Epithelial cell of prostate (primary cell): ENCODE measurements around the gene CD83.

Source experiments
- DNase-seq: peaks from one replicate; pipeline ENCODE4 v3.0.0-alpha.2; 2011; ENCODE audit warnings: low read depth, low spot score
- H3K27ac ChIP-seq: fragments of 450-650 bp; 2 replicates; pipeline ENCODE4 v1.5.1; 2017; ENCODE audit warnings: mild to moderate bottlenecking

Gene CD83

DNA sequence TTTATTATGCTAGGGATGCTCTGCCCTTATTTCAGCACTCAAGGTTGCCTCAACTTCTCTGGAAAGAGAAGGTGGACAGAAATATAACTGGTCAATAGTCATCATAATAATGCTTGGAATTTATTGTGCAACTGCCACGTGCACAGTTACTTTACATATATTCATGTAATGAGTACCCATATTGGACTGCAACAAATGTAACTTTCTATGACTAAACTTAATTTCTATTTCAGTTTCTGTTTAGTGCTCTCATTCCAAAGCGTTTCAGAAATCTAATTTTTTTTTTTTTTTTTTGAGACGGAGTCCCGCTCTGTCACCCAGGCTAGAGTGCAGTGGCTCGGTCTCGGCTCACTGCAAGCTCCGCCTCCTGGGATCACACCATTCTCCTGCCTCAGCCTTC, 28.3 kb upstream of the CD83 start:
- DNase-seq, result no peak

DNA sequence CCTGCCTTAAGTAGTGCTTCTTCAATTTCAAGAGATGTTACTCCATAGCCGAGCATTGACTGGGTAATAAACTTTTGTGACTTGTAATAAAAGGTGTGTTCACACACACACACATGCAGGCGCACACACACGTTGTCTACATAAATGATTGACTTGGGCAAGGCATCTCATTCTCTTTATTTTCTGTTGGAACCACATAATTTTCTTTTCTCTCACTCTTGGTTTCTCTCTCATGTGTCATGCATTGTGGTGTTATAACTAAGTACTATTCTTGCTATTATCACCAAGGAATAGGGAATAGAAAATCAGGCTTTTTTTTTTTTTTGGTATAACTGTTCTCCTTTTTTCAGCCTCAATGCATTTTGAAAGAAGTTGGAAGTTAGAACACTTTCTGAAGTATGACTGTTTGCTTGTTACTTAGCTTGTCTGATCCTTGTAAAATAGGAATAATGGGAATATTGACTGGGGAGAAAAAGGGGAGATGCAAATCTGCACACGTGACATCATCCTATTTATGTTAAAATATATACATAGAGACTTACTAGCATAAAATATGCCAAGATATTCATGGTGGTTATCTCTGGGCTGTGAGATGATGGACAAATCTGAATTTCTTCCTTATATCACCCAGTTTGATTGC, 26.1 kb upstream of the CD83 start:
- no peak for DNase-seq
- no peak overlapping the region for H3K27ac ChIP-seq

More for the DNA sequence above, 28.3 kb upstream of the CD83 start:
- H3K27ac ChIP-seq, result no peak overlapping the region

DNA sequence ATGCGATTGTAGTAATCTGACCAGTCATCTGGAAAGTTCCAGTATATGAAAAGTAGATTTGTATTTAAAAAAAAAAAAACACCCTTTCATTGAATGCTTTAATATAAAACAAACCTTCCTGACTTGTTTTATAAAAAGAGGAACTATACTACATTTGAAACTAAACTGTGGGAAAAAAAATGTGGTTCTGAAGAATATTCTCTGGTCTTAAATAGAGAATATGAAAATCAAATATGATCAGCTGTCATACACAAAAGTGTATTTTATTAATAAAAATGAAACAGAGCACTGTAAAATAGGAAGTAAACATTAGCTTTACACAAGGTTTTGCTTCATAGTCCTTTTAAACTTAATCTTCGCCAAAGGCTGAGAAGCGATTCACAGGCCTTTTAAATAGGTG, 25.3 kb upstream of the CD83 start:
- no peak for DNase-seq
- no peak overlapping the region for H3K27ac ChIP-seq

DNA sequence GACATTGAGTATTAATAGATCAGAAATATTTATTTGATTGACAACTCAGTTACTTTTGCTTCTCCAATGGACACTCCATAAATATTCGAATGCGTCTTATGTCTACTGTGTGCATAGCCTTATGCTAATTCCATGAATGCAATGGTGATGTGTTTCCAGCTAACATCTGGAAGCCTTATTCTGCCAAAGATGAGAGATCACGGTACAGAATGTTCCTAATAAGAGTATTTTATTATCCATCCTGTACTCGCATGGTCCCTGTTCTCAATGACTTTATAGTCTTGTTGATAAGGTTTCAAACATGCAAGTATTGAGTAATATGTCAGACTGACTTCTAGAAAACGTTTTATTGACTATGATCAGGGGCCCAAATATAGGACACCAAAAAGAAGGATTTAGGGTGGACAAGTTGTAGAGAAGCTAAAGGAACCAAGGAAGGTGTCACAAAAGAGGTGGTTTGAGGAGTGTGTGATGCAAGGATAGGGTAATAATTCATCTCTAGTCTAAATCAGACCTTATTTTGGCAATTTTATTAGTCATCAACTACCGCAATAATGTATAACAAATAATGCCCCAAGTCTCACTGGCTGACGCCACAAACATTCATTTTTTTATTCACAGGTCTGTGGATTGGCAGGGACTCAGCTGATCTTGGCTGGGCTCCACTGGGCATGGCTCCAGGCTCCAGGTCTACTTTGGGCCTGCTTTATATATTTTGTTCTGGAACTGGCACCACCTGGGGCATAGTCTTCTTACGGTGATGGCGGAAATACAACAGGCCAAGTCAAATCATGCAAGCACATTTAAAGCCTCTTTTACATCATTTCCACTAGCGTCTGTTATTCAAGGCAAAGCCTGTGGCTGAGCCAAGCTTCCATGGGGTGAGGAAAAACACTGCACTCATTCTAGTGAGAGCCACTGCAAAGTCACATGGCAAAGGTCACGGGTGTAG, 24.5 kb upstream of the CD83 start:
- no peak for DNase-seq
- no peak overlapping the region for H3K27ac ChIP-seq

DNA sequence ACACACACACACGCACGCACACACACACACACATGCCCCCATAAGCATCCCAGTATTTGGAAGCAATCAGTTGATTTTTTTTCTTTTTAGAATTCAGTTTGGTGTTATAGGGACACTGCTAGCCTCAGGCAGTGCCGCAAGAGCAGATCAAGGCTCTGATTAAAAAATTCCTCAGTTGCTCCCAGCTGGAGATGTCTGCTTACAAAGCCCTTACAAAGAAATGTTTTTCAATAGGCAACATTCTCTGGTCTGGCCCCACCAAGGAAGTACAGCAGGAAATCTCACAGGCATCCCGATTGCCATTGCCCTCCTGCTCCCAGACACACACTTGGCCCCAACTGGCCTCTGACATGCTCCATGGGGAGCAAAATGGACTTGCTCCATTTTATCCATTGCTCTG, 22.9 kb upstream of the CD83 start:
- H3K27ac ChIP-seq, result no peak overlapping the region
- no peak for DNase-seq

DNA sequence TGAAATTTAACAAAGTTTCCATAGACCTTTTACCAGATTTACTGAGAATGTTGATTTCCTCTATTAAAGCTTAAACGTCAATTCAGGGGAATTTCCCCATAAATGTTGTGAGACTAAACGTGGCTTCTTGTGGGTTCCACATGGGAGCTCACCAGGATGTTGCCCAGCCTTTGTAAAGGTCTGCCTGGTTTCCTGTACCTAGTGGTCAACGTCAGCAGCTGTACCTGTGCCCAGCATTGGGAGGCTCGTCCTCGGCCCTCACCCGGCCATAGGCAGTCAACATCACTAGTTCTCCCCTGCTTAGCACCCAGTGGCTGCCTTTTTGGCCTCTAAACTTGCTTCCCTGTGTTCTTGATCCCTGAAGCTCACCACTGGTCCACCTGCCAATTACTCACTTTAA, 22.1 kb upstream of the CD83 start:
- no peak for DNase-seq
- H3K27ac ChIP-seq, result no peak overlapping the region

DNA sequence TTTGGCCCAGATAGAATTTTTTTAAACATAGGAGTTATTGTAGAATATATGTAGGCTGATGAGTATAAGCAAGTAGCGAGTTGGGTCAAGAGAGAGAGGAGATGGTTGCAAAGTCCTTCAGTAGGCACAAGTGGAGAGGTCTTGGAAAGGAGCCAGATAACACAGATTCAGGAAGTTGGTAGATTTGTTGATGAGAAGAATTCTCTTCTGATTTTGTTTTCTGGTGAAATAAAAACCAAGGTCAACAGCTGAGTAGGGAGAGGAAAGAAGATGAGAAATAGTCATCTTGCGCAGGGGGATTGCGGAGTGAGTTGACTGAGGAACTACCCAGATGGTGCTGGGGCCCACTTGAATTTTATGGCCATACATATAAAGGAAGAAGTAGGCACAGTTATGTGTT, 17.4 kb upstream of the CD83 start:
- no peak for DNase-seq

DNA sequence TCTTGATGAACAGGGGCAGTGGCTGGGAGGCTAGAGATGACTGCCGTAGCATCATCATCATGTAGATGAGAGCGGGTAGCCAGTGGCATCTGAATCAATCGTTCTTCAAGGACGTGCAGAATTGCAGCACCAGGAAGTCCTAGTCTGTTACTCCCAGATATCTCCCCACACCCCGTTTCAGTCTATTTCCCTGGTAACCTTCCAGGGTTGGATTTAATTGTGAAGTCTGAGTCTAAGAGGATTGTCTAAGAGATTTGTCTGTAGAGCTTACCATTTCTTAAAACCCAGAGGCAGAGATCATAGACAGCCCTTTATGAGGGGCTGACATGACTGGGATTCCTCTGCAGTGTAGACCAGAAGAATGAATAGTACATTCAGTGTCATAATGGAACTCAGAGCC, 16.6 kb upstream of the CD83 start:
- no peak overlapping the region for H3K27ac ChIP-seq

More for the DNA sequence above, 17.4 kb upstream of the CD83 start:
- no peak overlapping the region for H3K27ac ChIP-seq

DNA sequence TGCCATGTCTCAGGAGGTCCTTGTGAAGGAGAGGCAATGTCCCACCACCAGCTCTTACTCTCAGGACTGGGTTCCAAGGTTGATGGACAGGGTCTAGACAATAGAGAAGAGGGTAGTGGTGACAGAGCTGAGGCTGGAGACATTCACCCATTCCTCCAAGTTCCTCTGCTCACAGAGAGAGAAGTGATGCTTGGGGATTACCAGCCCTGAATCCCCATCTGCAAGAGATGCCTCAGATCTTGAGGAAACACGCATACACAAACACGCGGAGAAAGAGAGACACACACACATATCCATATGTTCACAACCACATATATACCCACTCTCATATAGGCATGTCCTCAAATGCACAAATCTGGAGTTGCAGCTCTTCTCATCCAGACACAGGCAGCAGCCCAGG, 15.2 kb upstream of the CD83 start:
- H3K27ac ChIP-seq, result no peak overlapping the region
- no peak for DNase-seq

More for the DNA sequence above, 16.6 kb upstream of the CD83 start:
- no peak for DNase-seq

DNA sequence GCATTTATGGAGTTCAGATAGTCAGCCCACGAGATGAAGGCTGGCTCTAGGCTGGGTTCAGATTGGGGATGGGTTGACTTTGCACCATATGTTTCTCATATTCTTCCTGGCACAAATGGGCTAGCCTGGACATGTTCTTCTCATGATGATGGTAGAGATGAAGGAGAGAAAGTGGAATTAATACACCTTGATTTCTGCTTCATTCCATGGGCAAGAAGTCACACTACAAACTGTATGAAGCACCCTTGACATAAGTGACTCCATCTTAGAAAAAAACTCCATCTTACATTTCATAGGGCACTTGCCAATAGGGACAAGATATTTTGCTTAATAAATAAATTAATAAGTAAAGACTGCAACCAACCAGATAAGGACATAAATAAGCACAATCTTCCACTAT, 12.0 kb upstream of the CD83 start:
- DNase-seq, result no peak
- H3K27ac ChIP-seq, result no peak overlapping the region

DNA sequence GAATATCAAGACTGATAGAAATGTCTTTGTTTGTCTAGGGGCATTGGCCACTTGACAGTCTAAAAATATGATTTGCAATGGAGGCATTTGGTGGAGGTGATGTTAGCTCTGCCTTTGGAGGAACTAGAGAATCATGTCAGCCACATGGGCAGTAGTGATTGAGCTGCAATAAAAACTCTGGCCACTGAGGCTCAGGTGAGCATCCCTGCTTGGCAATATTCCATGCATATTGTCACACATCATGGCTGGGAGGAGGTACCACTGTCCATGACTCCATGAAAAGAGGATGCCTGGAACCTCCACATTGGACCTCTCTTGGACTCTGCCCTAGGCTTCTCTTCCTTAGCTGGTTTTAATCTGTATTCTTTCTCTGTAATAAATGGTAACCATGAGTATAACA, 10.6 kb upstream of the CD83 start:
- DNase-seq, result no peak
- no peak overlapping the region for H3K27ac ChIP-seq

DNA sequence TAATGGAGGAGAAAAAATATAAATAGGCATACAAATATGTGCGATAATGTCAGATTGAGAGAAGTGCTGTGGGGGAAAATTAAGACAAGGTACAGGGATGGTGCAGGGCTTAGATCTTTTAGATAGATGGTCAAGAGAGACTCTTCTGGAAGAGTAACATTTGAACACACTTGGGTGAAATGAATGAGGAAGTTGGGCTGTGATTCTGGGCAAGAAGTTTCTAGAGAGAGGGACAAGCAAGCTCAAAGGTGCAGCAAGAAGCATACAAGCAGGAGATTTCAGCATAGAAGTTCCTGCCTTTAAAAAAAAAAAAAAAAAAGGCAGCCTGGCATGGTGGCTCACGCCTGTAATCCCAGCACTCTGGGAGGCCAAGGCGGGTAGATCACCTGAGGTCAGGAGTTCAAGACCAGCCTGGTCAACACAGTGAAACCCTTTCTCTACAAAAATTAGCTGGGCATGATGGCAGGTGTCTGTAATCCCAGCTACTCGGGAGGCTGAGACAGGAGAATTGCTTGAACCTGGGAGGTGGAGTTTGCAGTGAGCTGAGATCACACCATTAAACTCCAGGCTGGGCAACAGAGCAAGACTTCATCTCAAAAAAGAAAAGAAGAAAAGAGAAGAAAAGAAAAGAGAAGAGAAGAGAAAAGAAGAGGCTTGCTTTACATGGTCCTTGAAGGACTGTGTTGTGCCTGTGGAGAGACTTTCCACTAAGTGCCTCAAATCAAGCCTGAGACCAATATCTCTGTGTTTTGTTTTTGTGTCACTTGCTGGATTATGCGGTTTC, 9.7 kb upstream of the CD83 start:
- no peak for DNase-seq
- no peak overlapping the region for H3K27ac ChIP-seq

DNA sequence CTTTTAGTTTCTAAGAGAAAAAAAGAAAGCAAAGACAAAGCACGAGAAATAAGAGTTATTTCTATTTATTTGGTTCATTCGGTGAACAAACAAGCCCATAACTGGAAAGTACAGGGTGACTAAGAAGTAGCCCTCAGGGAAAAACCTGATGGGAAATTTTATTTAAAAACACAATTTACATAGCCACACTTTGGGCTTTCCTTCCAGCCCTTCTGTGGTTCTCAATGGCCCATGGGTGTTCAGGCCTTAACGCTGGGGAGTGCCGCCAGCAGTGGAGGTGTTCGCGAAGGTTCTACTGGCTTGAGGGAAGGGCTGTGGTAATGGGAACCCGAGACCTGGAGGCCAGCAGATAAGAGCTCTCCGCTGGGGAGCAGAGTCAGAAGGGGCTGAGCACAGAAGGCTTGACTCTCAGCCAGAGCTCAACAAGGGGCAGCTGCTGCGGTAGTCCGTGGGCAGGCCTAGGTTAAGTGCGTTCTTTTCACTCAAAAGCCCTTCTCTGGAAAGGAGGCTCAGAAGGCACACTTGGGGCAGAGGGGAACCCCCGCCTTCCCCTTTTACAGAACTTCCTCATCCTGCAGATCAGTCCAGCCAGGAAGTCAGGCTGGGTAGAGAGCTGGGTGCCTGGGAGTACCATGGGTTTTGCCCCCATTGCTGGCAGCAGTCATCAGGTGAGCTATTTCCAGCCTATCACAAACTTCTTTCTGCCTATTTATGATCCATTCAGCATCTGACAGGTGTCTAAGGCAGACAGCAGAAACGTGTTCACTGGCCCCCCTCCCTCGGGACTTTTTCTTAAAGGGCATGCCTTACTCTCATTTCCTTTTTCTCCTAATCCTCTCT, 8.8 kb upstream of the CD83 start:
- no peak for DNase-seq

DNA sequence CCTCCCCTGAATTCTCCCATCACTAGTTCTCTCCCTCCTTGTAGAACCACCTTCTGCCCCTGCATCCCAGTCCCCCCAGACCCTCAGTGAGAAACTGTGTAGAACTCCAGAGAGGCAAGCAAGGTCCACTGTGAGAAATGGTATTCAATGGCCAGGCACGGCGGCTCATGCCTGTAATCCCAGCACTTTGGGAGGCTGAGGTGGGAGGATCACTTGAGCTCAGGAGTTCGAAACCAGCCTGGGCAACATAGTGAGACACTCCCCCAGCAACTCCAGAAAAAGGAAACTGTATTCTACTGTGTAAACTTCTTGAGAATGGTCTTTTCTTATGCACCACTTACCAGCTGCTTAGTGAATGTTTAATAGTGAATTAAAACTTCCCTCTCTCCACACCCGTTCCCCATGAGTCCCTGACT, 8.2 kb upstream of the CD83 start:
- H3K27ac ChIP-seq, result no peak overlapping the region
- DNase-seq, result no peak

More for the DNA sequence above, 8.8 kb upstream of the CD83 start:
- no peak overlapping the region for H3K27ac ChIP-seq

DNA sequence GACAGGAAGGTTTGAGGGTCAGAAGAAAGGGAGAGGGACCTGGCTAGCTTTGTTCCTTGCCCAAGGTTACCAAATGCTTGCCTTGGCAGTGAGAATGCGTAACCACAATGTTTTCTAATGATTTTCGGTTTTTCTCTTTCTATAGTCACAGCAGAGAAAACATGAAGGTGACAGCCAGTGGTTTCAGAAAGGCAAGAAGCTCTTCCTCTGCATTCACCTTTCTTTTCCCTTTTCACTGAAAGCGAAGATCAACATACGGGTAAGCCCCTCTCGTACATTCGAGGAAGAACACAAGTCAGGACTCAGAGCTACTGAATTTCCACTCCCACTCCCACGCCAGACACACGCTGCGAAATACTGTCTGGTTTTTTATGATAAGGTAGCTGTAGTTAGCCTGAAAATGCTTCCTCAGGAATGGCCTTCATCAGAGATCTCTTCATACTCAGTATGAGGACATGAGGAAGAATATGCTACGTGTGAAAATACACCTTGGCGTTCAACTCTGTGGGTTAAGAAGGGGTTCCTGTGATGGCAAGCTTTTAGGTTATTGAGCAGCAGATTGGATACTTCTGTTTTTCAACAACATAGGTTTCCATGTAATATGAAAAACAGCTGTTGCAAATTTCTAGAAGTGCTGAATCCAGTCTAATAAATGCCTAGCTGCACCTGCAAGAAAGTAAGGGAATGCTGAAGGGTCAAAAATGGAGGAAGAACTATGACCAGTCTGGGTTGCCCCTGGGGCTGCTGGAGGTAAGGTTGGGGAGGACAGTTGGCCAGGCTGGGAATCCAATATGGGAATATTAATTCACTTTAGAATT, 7.4 kb upstream of the CD83 start:
- DNase-seq, result no peak
- no peak overlapping the region for H3K27ac ChIP-seq

DNA sequence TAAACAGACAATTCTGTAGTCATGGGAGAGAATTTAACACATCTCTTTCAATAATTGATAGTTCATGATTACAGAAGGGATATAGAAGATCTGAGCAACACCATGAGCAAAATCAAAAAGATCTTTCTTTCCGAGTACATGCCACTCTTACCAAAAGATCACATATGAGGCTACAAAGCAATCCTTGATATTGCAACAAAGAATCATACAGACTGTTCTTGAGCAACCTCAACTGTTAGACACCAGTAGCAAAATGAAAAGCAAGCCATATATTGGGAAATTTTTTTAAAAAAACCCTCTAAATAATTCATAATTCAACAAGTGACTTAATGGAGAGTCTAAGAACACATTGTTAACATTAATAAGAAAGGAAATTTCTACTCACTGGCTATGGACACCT, 3.6 kb upstream of the CD83 start:
- no peak overlapping the region for H3K27ac ChIP-seq
- DNase-seq, result no peak

DNA sequence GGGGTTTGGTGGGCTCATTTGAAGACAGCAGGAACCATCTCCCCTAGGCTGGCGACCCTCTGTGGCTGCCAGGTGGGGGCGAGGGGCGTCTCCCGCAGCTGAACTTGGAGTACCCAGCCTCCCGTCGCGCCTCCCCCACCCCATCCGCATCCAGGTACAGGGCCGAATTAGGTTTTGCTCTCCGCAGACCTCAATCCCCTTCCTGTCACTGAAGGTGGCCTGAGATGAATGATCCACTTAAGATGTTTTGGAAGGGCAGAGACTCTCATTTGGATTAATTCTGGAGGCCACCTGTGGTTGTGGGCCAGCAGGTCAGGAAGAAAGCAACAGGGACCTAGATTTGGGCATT, 493 bp downstream of the CD83 start:
- no peak for DNase-seq
- H3K27ac ChIP-seq, result no peak overlapping the region

DNA sequence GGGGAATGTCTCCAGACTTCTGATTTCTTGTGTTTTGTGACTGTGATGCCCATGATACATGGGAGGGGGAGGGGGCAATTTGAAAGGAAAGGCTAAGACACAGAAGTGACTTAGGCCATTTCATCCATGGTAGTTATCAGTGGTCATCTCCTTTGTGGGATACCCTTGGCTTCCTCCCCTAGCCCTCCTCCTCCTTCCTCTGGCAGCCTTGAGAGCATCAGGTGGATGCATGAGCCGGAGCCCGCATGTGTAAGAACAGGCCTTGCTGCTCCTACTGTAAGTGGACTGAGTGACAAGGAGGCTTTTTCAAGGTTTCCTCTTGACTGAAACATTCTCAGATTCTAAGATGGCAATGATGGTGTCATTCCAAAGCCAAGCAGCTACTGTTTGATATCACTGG, 874 bp downstream of the CD83 start:
- no peak for DNase-seq

DNA sequence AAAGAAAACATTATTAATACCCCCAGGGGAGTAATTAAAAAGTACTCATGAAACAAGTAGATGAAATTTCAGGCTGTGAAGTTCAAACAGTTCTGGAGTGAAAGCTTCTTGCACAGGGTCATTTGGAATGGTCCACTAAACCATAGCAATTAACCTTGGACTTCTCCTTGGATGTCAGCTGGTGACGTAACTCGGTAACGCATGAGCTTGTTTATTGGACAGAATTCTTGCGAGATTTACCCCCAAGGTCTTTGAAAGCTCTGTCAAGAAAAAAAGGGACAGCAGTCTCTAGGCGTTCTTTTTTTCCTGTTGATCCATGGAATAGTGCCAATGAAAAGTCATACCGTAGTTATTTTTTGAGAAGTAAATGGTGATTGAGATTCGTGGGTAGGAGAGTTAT, 2.2 kb downstream of the CD83 start:
- H3K27ac ChIP-seq, result no peak overlapping the region
- DNase-seq, result no peak

More for the DNA sequence above, 874 bp downstream of the CD83 start:
- H3K27ac ChIP-seq, result no peak overlapping the region
